HG03575 (cell line): ENCODE results near the gene UNC119.

Source experiments
- ATAC-seq: cut with Tn5 transposase; IDR thresholded peaks from one replicate; pipeline ENCODE4 v1.9.1; 2021; ENCODE audit not compliant: unreplicated experiment, insufficient number of reproducible peaks, low FRiP score; ENCODE audit errors: extremely low read depth

UNC119 gene

GRCh38 chr17:28547096-28547622 lies 5.3 kb downstream of the UNC119 start:
- no peak for ATAC-seq

- ATAC-seq: no peak
These were observed 6.5 kb downstream of the UNC119 start for GRCh38 chr17:28545787-28546415.

- no peak for ATAC-seq
These were observed 7.3 kb downstream of the UNC119 start for GRCh38 chr17:28545141-28545503.

GRCh38 chr17:28544402-28545140 lies 7.9 kb downstream of the UNC119 start:
- ATAC-seq: no peak

- ATAC-seq: no peak
These were observed 11.0 kb downstream of the UNC119 start for GRCh38 chr17:28541439-28541838.

- ATAC-seq: no peak
These were observed 12.2 kb downstream of the UNC119 start for GRCh38 chr17:28540231-28540630.

GRCh38 chr17:28538296-28538895 lies 14.0 kb downstream of the UNC119 start:
- ATAC-seq: no peak

- ATAC-seq: no peak
These were observed 15.2 kb downstream of the UNC119 start for GRCh38 chr17:28537219-28537610.

GRCh38 chr17:28536532-28537218 lies 15.7 kb downstream of the UNC119 start:
- no peak for ATAC-seq

GRCh38 chr17:28534740-28535375 lies 17.6 kb downstream of the UNC119 start:
- no peak for ATAC-seq

GRCh38 chr17:28533091-28533807 lies 19.2 kb downstream of the UNC119 start:
- ATAC-seq: no peak

GRCh38 chr17:28532050-28532960 lies 20.1 kb downstream of the UNC119 start:
- ATAC-seq: no peak

- ATAC-seq: no peak
These were observed 21.5 kb downstream of the UNC119 start for GRCh38 chr17:28530926-28531325.

GRCh38 chr17:28530250-28530649 lies 22.2 kb downstream of the UNC119 start:
- no peak for ATAC-seq

- no peak for ATAC-seq
These were observed 23.4 kb downstream of the UNC119 start for GRCh38 chr17:28529013-28529400.

- ATAC-seq: no peak
These were observed 24.0 kb downstream of the UNC119 start for GRCh38 chr17:28528327-28529012.

- ATAC-seq: no peak
These were observed 24.6 kb downstream of the UNC119 start for GRCh38 chr17:28527859-28528258.
